GM19468 (cell line): ENCODE results near the gene NR3C2.

Experiments used
- ATAC-seq: cut with Tn5 transposase; IDR thresholded peaks from one replicate; pipeline ENCODE4 v1.9.1; 2021; ENCODE audit warnings: mild to moderate bottlenecking, moderate library complexity, moderate number of reproducible peaks; ENCODE audit not compliant: unreplicated experiment; ENCODE audit errors: extremely low read depth

The NR3C2 gene

GRCh38 chr4:148441986-148442831, at the start of gene NR3C2:
TSS of gene NR3C2 (minus strand) at chr4:148442414.
- ATAC-seq: peak; percentile 99

- no peak for ATAC-seq
Measured at GRCh38 chr4:148487181-148487580, 45.0 kb upstream of the NR3C2 start.

- ATAC-seq: no peak
Measured at GRCh38 chr4:148481636-148482035, 39.4 kb upstream of the NR3C2 start.

DNA sequence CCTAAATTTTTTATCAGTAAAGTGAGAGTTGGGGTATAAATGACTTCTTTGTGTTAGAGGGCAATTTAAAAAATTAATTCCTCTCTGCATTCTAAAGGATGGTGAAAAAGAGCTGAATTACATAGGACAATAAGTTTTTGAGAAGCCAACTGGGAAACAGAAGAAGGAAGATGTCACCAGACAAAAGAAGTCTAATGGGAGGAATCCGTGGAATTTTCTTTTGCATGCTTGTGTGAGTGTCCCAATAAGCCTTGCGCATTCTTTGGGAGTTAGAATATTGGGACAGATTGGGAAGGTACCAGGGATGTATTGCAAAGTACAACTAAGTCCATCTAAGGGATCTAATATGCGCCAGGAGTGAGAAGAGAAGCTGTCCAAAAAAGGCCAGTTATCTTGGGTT, 35.1 kb upstream of the NR3C2 start:
- ATAC-seq: no peak

DNA sequence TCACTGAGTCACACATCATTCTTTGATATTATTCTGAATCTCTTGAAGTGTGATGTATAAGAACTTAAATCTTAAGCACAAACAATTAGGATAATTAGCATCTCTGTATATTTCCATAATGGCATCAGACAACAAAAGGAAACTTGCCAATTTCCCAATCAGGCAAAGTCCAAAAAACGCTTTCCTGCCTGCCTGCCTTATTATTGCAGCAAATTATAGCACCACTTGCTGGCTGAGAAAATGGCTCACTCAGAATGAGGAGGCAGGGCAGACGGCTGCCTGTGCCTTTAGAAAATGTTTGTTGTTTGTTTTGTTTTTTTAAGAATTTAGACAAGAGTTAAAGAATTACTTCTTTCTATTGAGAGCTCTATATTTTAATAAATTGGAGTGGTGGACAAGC, 27.7 kb upstream of the NR3C2 start:
- ATAC-seq: no peak

GRCh38 chr4:148454835-148455234, 12.6 kb upstream of the NR3C2 start:
- no peak for ATAC-seq

- no peak for ATAC-seq
Measured at GRCh38 chr4:148453833-148454232, 11.6 kb upstream of the NR3C2 start.

GRCh38 chr4:148452970-148453369, 10.8 kb upstream of the NR3C2 start:
- no peak for ATAC-seq

- no peak for ATAC-seq
Measured at GRCh38 chr4:148449921-148450320, 7.7 kb upstream of the NR3C2 start.

DNA sequence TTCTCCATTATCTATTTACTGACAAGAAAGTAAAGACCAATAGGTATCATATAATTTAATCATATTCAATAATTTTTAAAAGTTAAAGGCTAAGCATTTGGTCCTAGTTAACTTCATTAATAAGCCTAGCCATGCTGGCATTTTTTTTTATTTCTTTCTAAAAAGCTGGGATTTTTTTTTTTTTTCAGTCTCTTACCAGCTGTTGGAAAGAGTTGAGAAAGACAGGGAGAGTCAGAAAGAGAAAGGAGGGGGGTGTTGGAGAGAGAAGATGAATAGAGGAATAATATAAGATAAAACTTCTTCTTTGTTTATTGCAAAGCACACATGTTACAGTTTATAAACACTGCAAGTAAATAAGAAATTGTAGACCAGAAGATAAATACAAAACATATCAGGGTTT, 5.9 kb upstream of the NR3C2 start:
- no peak for ATAC-seq

- ATAC-seq: no peak
Measured at GRCh38 chr4:148447681-148448080, 5.5 kb upstream of the NR3C2 start.

GRCh38 chr4:148445860-148446330, 3.7 kb upstream of the NR3C2 start:
- ATAC-seq: no peak

DNA sequence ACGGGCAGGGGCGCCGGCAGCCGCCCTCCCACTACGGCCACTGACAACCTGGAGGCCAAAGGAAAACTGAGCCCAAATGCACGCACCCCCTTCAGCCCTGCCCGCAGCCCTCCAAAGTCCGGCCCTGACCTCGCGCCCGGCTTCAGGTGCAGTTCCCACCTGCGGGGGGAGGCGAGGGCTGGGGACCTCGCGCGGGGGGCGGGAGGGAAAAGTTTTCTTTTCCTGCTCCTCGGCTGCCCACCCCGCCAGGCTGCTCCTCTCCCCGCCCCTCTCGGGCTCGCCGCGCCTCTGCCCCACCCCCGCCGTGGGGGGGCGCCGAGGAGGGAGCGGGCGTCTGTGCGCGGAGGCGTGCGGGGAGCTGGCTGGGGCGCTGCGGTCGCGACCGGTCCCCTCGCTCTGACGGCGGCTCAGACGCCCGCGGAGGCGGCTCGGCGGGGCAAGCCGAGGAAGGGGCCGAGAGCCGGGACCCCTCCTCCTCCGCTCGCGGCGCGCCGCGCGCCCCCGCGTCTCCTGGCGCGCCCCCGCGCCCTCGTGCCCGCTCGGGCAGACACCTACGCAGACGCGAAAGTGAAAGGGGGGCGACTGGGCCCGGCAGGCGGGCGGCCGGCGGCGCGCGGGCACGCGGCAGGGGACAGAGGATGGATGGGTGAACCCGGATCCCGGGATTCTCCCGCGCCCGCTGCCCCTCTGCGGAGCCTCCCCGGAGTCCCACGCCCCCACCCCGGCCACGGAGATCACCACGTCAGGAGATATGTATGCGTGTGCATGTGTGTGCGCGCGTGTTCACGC, 3.1 kb upstream of the NR3C2 start:
- no peak for ATAC-seq

- no peak for ATAC-seq
Measured at GRCh38 chr4:148444296-148445070, 2.3 kb upstream of the NR3C2 start.

GRCh38 chr4:148443512-148444295, 1.5 kb upstream of the NR3C2 start:
- no peak for ATAC-seq

- no peak for ATAC-seq
Measured at GRCh38 chr4:148442832-148443511, 758 bp upstream of the NR3C2 start.

DNA sequence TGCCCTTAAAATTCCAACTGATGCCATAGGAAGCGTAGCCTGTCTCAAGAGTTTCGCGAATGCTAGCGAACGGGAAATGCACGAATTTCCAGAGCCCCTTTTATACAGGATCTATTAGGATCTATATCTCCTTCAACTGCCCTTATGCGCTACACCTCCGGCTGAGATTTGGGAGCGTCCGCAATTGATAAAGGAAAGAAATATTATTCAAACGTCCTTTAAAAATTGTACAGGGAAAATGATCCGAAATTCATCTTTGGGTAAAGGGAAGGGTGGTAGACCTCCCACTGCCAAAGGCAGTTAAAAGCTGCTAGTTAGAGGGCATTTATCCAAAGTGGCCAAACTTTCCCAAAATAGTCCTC, 609 bp downstream of the NR3C2 start:
- ATAC-seq: no peak

- no peak for ATAC-seq
Measured at GRCh38 chr4:148438047-148438446, 4.2 kb downstream of the NR3C2 start.

DNA sequence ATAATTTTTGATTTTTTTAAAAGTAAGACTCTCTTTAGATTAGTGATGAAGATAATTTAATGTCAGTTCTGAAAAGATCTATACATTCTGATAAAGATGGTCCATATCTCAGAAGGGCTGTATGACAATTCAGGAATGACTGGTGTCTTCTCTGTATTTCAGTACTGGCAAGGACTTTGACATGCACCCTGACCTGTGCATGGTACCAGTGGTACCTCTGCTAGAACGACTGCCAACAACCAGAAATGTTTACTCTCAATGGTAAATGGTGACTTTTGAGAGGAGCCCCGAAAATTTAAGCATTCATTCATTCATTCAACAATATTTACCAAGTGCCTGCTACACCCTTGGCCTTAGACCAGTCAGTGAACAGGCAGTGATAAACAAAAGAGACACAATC, 4.8 kb downstream of the NR3C2 start:
- no peak for ATAC-seq
